Naive B cell (primary cell): ENCODE measurements around the gene CLIP2. TPM values are rescaled to one million over a fixed set of nuclear protein-coding genes. Genes with fewer than 3 reads are reported as not detected.
A peak's percentile ranks its signal among the peaks of the same experiment; 100 is the strongest.

Experiments
- ATAC-seq, 2 donors: fragments of 150-1000 bp; cut with Tn5 transposase; 2 replicates each; pipeline ENCODE4 v1.10.0; 2021; ENCODE audit warnings: low read depth in 2 of 2, mild to moderate bottlenecking in 2 of 2, moderate library complexity in 2 of 2
- DNase-seq: peaks from one replicate; pipeline ENCODE4 v3.0.0; 2022
- H3K27ac Mint-ChIP-seq, 6 donors: one replicate each; pipeline ENCODE4 v1.8.0; 2020 to 2022; ENCODE audit warnings: mild to moderate bottlenecking in 6 of 6, mixed read lengths in 6 of 6, moderate library complexity in 5 of 6, inconsistent platforms in 2 of 6
- H3K27me3 Mint-ChIP-seq, 3 donors: one replicate each; pipeline ENCODE4 v1.8.0; 2021 to 2022; ENCODE audit warnings: mixed read lengths in 3 of 3, mild to moderate bottlenecking in 1 of 3
- H3K36me3 Mint-ChIP-seq, 2 donors: one replicate each; pipeline ENCODE4 v1.8.0; 2020 to 2022; ENCODE audit warnings: mixed read lengths in 2 of 2, inconsistent platforms in 1 of 2, mild to moderate bottlenecking in 1 of 2
- H3K4me1 Mint-ChIP-seq, 3 donors: one replicate each; pipeline ENCODE4 v1.8.0; 2020 to 2022; ENCODE audit warnings: mixed read lengths in 3 of 3, inconsistent platforms in 1 of 3, mild to moderate bottlenecking in 1 of 3, moderate library complexity in 1 of 3
- H3K4me3 Mint-ChIP-seq, 8 donors: one replicate each; pipeline ENCODE4 v1.8.0; 2020 to 2022; ENCODE audit warnings: mild to moderate bottlenecking in 8 of 8, mixed read lengths in 8 of 8, moderate library complexity in 8 of 8, inconsistent platforms in 2 of 8
- H3K9me3 Mint-ChIP-seq, 7 donors: one replicate each; pipeline ENCODE4 v1.8.0; 2020 to 2022; ENCODE audit warnings: mixed read lengths in 7 of 7, mild to moderate bottlenecking in 5 of 7, inconsistent platforms in 2 of 7, moderate library complexity in 1 of 7
- polyA plus RNA-seq, 6 donors: library from polyadenylated mRNA; unstranded; fragments of 300-500 nt; fragmentation: Illumina TruSeq; gene quantifications; one replicate each; pipeline ENCODE4 v1.2.3, GENCODE V29; 2021; ENCODE audit warnings: low read depth in 6 of 6

Gene CLIP2
- polyA plus RNA-seq, 6 donors from 2014 or later: 0.52 to 3.2 (median 1.1) TPM

GRCh38 chr7:74256491-74257408 is 32.5 kb upstream of the CLIP2 start:
- H3K4me1 Mint-ChIP-seq: peaks cover 13 to 46% (median 13%) of the 10 kb centered on the region in 3 donors
- no peak for DNase-seq
- H3K27me3 Mint-ChIP-seq: no peaks in the 10 kb centered on the region
- H3K27ac Mint-ChIP-seq: peak overlapping the region in 3 of 6 donors; percentile 66 to 83 (median 69)
- H3K9me3 Mint-ChIP-seq: no peaks in the 10 kb centered on the region
- peak overlapping the region; percentile 47 to 99 (median 88) for H3K4me3 Mint-ChIP-seq
- H3K36me3 Mint-ChIP-seq: no peaks in the 10 kb centered on the region
- no peak for ATAC-seq

GRCh38 chr7:74258639-74259038 is 30.6 kb upstream of the CLIP2 start:
- DNase-seq (no peak), ATAC-seq (no peak)
- H3K36me3 Mint-ChIP-seq: no peaks in the 10 kb centered on the region
- H3K27me3 Mint-ChIP-seq: no peaks in the 10 kb centered on the region
- peaks cover 9 to 35% (median 13%) of the 10 kb centered on the region in 3 donors for H3K4me1 Mint-ChIP-seq
- peak overlapping the region in 2 of 6 donors; percentile 33 to 61 for H3K27ac Mint-ChIP-seq
- H3K4me3 Mint-ChIP-seq: no peak overlapping the region
- no peaks in the 10 kb centered on the region for H3K9me3 Mint-ChIP-seq

- no peaks in the 10 kb centered on the region for H3K36me3 Mint-ChIP-seq
- peak overlapping the region in 1 of 6 donors; percentile 50 for H3K27ac Mint-ChIP-seq
- no peaks in the 10 kb centered on the region for H3K9me3 Mint-ChIP-seq
- H3K27me3 Mint-ChIP-seq: no peaks in the 10 kb centered on the region
- no peak overlapping the region for H3K4me3 Mint-ChIP-seq
- DNase-seq (no peak), ATAC-seq (no peak)
- peaks cover 9 to 26% (median 9%) of the 10 kb centered on the region in 3 donors for H3K4me1 Mint-ChIP-seq
Observed at GRCh38 chr7:74262639-74263398, 26.4 kb upstream of the CLIP2 start.

GRCh38 chr7:74263399-74264120 is 25.6 kb upstream of the CLIP2 start:
- DNase-seq (no peak), ATAC-seq (no peak)
- peak overlapping the region in 1 of 6 donors; percentile 69 for H3K27ac Mint-ChIP-seq
- no peak overlapping the region for H3K4me3 Mint-ChIP-seq
- no peaks in the 10 kb centered on the region for H3K36me3 Mint-ChIP-seq
- H3K27me3 Mint-ChIP-seq: no peaks in the 10 kb centered on the region
- H3K9me3 Mint-ChIP-seq: no peaks in the 10 kb centered on the region
- H3K4me1 Mint-ChIP-seq: peaks cover 9 to 21% (median 9%) of the 10 kb centered on the region in 3 donors

GRCh38 chr7:74266191-74266963 is 22.8 kb upstream of the CLIP2 start:
- DNase-seq: no peak
- no peaks in the 10 kb centered on the region for H3K9me3 Mint-ChIP-seq
- peaks cover 6 to 33% (median 9%) of the 10 kb centered on the region in 3 donors for H3K4me1 Mint-ChIP-seq
- H3K27me3 Mint-ChIP-seq: no peaks in the 10 kb centered on the region
- no peaks in the 10 kb centered on the region for H3K36me3 Mint-ChIP-seq
- peak overlapping the region in 2 of 6 donors; percentile 1 to 19 for H3K27ac Mint-ChIP-seq
- H3K4me3 Mint-ChIP-seq: peak overlapping the region in 2 of 8 donors; percentile 9 to 19
- ATAC-seq: no peak

- Mint-ChIP-seq H3K4me1 (peaks cover 17 to 48% (median 25%) of the 10 kb centered on the region in 3 donors), H3K36me3 (no peaks in the 10 kb centered on the region), H3K9me3 (no peaks in the 10 kb centered on the region), H3K4me3 (peak overlapping the region in 7 of 8 donors; percentile 22 to 78 (median 50)), H3K27me3 (no peaks in the 10 kb centered on the region), H3K27ac (no peak overlapping the region)
- ATAC-seq (no peak), DNase-seq (no peak)
Observed at GRCh38 chr7:74267756-74268565, 21.2 kb upstream of the CLIP2 start.

- H3K27ac Mint-ChIP-seq: peak overlapping the region in 5 of 6 donors; percentile 24 to 96 (median 57)
- no peaks in the 10 kb centered on the region for H3K36me3 Mint-ChIP-seq
- H3K27me3 Mint-ChIP-seq: no peaks in the 10 kb centered on the region
- peaks cover 21 to 49% (median 25%) of the 10 kb centered on the region in 3 donors for H3K4me1 Mint-ChIP-seq
- peak overlapping the region; percentile 78 to 96 (median 94) for H3K4me3 Mint-ChIP-seq
- peak; percentile 80 to 83 for ATAC-seq
- no peaks in the 10 kb centered on the region for H3K9me3 Mint-ChIP-seq
- DNase-seq: peak; percentile 63
Observed at GRCh38 chr7:74269757-74270277, 19.4 kb upstream of the CLIP2 start.

- no peaks in the 10 kb centered on the region for H3K36me3 Mint-ChIP-seq
Observed at GRCh38 chr7:74271742-74272141, 17.5 kb upstream of the CLIP2 start.

GRCh38 chr7:74272305-74273038 is 16.7 kb upstream of the CLIP2 start:
- Mint-ChIP-seq H3K4me1 (peaks cover 15 to 35% (median 16%) of the 10 kb centered on the region in 3 donors), H3K27ac (peak overlapping the region; percentile 49 to 96 (median 76)), H3K4me3 (peak overlapping the region; percentile 7 to 89 (median 44)), H3K27me3 (no peaks in the 10 kb centered on the region), H3K9me3 (no peaks in the 10 kb centered on the region), H3K36me3 (no peaks in the 10 kb centered on the region)
- ATAC-seq (peak; percentile 29 to 39), DNase-seq (peak; percentile 39)

More at GRCh38 chr7:74271742-74272141, 17.5 kb upstream of the CLIP2 start:
- peak overlapping the region in 7 of 8 donors; percentile 22 to 89 (median 67) for H3K4me3 Mint-ChIP-seq
- H3K9me3 Mint-ChIP-seq: no peaks in the 10 kb centered on the region
- peak overlapping the region in 4 of 6 donors; percentile 85 to 94 (median 90) for H3K27ac Mint-ChIP-seq
- DNase-seq (no peak), ATAC-seq (no peak)
- peaks cover 15 to 37% (median 18%) of the 10 kb centered on the region in 3 donors for H3K4me1 Mint-ChIP-seq
- H3K27me3 Mint-ChIP-seq: no peaks in the 10 kb centered on the region

- DNase-seq (no peak), ATAC-seq (no peak)
- Mint-ChIP-seq H3K27ac (no peak overlapping the region), H3K27me3 (no peaks in the 10 kb centered on the region), H3K36me3 (no peaks in the 10 kb centered on the region), H3K4me3 (no peak overlapping the region), H3K9me3 (no peaks in the 10 kb centered on the region), H3K4me1 (peaks cover 19 to 34% (median 25%) of the 10 kb centered on the region in 3 donors)
Observed at GRCh38 chr7:74275401-74275881, 13.8 kb upstream of the CLIP2 start.

- H3K4me1 Mint-ChIP-seq: peaks cover 10 to 18% (median 13%) of the 10 kb centered on the region in 3 donors
- no peak overlapping the region for H3K27ac Mint-ChIP-seq
- H3K36me3 Mint-ChIP-seq: no peaks in the 10 kb centered on the region
- no peak overlapping the region for H3K4me3 Mint-ChIP-seq
- no peaks in the 10 kb centered on the region for H3K9me3 Mint-ChIP-seq
- DNase-seq (no peak), ATAC-seq (no peak)
- H3K27me3 Mint-ChIP-seq: no peaks in the 10 kb centered on the region
Observed at GRCh38 chr7:74277636-74278035, 11.6 kb upstream of the CLIP2 start.
